GM18873 (cell line): Measurements from ENCODE around the gene BAHCC1.

ENCODE experiments used
- ATAC-seq: cut with Tn5 transposase; IDR thresholded peaks from one replicate; pipeline ENCODE4 v1.9.1; 2021; ENCODE audit warnings: mild to moderate bottlenecking, moderate library complexity, moderate number of reproducible peaks; ENCODE audit not compliant: unreplicated experiment, low FRiP score

The BAHCC1 gene

DNA sequence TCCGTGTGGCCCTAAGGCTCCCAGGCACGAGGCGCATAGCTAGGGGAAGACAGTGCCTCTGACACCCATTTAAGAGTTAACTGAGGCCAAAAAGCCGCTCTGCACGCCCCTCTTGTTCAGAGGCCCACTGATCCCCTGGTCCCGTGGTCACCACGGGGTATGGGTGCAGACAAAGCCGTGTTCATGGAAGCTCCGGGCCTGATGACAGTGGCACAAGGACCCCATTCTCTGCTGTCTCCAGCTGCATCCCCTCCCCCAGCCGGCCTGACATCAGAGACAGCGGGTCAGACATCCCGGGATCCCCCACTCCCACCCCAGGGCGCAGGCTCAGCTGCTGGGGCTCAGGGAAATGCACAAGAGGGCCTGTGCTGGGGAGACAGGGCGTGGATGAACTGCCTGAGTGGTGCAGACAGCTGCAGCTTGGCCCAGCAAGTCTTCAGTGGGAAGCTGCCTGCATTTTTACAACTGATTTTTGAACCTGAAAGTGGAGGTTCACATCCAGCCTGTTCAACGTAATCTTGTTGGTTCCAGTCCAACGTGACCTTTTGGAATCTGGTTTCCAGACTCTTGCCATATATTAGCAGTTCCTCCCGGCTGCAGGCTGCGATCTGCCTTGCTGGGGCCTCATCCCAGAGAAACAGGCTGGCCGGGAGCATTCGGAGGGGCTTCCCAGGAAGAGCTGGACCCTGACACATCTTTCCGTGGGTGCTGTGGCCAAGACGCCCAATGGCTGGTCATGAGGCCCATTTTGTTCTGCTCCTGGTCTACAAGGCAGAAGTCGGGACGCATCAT lies 9.7 kb upstream of the BAHCC1 start:
- ATAC-seq, result no peak

DNA sequence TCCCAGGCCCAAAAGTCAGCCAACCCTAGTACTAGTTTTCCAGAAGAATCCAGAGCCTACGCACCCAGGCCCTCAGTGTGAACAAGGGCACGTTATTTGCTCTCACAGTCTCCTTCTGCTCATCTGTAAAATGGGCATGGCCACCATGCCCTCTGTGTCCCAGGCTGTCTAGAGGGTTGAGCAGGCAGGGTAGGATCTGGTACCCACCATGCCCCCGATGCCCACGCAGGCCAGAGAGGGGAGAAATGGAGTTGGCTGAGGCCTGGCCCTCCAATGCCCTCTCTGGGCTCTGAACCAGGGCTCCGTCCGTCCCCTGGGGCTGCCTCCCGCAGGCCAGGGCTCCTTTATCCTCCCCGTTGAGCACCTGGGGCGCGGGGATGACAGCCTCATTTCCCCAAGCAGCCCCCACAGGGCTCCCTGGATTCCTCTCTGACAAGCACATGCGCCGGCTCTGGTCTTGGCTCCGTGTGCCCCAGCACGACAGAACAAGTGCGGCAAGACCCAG lies 9.1 kb upstream of the BAHCC1 start:
- no peak for ATAC-seq

GRCh38 chr17:81386646-81387099 lies 8.6 kb upstream of the BAHCC1 start:
- ATAC-seq, result no peak

DNA sequence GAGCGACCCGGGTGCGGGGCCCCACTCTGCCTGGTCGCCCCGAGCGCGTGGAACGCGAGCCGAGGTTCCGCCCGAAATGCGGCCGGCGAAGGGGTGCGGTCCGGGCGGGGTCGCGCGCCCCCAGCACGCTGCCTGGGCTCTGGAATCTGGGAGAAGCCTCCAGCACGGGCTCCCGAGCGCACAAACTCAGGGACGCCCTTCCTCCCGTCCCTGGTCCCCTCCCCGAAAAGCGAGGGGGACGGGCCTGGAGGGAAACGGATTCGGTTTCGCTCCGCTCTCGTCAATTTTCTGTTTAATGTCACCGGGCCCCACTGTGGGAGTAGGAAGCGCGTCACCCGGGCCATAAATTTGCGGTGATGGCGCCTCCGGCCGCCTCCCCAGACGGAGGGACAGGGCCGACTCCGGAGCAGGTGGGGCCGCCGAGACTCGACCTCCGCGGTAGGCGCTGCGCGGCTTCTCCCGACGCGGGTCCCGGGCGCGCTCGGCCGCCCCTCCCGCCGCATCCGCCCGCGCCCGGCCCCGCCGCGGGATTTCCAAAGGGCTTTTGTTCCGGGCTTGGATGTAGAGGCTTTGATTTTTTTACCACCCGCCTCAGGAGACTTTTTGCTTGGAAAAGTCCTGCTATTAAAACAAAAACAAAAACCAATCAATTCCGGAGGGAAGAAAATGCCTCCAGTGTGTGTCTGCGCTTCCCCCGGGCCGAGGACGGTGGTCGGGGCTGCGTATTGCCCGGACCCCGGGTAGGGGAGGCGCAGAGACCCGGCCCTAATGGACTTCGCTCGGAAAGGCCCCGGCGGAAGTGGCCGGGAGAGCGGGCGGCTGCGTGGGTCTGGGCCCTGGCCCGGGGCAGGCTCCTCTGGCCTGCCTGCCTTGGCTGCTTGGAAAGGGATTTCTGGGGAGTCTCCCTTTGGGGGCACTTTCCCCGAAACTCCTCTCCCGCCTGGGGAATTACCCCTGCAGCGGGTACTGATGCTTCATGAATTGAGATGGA lies 7.9 kb upstream of the BAHCC1 start:
- no peak for ATAC-seq

GRCh38 chr17:81388091-81388611 lies 7.1 kb upstream of the BAHCC1 start:
- ATAC-seq, result no peak

DNA sequence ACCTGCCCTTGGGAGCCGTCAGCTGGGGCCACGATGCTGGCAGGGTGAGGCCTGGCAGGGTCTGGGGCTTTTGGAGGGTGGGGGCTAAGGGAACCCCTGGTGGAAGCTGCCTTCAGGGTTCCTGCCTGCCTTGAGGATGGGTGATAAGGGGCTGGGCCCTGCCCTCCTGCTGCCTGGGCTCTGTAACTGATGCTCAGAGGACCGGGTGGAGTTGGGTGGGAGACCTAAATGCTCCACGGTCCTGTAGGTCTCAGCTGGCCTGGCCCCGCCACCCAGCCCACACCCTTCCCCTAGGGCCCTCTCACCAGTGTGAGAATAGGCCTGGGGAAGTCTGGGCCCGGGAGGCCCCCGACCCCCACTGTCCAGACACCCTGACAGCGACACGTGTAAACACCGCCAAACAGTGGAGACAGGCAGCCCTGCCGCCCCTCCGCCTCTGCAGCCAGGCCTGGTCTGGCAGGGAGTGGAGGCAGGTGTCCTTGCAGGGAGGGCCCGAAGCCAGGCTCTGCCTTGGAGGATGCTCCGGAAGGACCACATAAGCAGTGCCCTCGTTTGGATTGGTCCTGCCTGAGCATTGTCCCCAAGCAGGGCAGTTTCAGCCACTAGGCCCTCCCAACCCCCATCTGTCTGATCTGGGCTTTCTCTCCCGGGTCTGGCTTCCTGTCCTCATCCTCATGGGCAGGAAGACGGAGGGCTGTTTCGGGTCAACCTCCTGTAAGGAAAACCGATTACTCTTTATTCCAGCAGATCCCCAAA lies 6.5 kb upstream of the BAHCC1 start:
- no peak for ATAC-seq

DNA sequence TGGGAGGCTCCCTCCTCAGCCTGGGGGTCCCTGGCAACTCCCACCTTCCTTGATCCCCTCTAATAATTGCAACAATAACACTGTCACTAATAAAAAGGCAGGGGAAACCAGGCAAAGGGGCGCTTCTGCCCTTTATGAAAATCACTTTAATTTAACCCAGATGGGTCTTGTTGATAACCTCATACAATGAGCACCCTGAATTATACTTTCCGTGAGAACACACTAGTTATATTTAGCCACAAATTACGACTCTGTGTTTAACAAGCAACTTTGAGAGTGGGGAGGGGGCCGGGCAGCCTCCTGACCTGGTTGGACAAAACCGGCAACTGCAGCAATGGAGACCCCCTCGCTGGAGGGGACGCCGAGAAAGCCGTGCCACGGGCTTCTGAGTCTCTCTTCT lies 5.7 kb upstream of the BAHCC1 start:
- ATAC-seq, result no peak

GRCh38 chr17:81390029-81390872 lies 5.0 kb upstream of the BAHCC1 start:
- no peak for ATAC-seq

DNA sequence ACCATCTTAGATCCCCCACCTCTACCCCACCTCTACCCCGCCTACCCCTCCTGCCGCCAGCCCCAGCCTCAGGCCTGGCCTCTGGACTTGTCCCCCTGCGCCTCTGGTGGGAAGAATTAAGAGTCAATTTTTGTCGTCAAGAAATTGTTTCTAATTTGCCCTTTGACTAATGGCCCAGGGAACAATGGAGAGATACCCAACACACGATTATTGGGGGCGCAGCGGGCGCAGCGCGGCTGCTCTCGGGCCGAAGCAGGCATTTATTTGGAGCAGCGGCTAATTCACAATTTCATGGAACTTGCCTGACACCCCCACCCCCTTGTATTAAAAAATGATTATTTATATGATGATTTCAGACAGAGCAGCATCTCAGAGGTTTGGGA lies 4.4 kb upstream of the BAHCC1 start:
- no peak for ATAC-seq

GRCh38 chr17:81391293-81391935 lies 3.8 kb upstream of the BAHCC1 start:
- no peak for ATAC-seq

DNA sequence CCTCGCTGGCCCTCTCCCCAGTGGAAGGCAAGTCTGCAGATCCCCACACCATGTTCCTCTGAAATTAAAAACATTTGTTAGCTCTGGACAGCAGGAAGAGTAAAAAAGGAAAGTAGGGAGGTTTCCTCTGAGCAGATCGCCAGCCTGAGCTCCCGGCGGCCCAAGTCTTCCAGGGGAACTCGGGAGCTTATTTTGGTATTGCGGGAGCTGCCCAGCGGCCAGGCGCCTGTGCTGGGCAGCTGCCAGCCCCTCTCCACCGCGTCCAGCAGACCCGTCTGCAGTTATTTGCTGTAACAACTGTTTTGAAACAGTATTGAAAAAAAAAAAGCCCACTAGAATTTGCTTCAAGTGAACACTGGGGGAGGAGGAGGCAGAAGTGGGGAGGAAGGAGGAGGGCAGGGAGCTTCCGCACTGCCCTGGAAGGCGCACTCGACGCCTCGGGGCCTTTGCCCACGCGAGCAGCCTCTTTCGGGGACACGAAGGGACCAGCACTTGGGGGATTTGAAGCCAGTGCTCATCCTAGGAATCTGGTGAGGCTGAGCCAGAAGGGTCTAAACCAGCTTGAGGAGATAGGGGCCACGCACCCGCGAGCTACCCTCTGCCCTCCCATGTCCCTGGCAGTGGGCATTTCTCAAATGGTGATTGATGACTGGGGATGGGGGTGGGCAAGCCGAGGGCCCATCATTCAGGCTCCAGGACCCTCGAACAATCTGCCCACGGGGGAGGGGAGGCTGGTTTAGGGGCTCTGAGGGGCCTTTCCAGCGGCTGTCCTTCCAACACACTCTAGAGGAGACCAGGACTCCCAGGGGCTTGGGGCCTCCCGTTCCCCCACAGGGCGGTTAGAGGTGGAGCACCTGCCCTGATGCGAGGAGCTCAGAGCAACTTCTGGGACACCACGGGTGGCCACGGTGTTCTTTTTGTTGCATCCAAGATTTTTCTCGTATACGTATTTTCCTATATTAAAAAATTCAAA lies 3.0 kb upstream of the BAHCC1 start:
- no peak for ATAC-seq

DNA sequence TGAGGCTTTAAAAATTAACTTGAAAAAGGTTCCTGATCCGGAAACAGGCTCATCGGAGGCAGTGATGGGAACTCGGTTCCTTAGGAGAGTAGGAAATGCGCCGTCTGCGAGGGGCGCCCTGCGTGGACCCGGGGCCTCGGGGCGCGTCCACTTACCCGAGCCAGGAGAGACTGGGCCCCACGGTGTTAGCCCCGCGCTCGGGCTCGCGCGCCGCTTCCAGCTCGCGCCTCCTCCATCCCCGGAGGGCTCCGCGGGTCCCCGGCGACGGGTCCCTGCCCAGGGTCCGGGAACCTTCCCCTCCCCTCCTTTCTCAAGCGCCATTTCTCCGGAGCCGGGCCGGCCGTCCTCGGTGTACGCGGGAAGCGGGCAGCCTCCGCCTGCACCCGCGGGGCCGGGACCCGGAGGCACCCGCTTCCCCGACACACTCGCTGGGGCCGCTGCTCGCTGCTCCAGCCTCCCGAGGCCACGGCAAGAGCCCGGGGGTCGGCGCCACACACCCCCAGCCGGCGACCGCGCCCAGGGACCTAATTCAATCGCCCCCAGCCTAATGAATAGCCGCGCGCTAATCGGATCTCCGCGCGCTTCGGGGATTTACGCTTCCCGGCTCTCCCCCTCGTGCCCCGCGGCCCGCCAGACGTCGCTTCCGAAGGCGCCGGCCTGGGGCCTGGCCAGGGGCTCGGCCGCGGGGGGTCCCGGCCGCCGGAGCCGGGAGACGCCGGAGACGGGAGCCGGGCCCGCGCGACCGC lies 2.2 kb upstream of the BAHCC1 start:
- no peak for ATAC-seq

GRCh38 chr17:81393684-81394376 lies 1.4 kb upstream of the BAHCC1 start:
- no peak for ATAC-seq

- ATAC-seq, result no peak
Observed at GRCh38 chr17:81394377-81394920, 808 bp upstream of the BAHCC1 start.

DNA sequence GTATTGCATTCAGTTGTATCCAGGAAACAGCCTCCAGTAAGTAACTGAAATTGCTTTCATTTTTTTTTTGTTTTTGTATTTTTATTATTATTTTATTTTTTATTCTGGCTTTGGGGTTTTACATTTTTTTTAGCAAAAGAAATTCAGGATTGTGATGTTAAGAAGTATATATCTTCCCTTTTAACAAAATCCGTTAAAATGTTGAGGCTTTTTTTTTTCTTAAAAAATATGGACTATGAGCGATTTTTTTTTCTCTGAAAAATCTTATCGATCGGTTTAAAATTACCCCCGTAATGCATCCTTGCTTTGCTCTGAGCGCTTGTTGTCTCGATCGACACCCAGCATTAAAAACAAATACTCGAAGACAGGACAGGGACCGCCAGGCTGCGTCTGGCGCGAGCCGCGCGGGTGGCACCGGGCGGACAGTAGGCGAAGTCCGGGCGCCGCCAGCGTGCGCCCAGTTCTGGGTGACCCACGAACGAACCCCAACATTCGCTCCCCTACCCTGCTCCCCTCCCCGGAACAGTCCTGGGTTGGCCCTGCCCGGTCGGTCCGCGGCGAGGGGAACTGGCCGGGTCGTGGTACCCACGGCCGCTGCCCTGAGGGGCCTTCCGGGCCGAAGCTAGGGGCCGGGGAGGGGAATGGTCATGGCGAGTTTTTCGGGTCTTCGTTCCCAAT lies 482 bp downstream of the BAHCC1 start:
- no peak for ATAC-seq

GRCh38 chr17:81396278-81396721 lies 1.0 kb downstream of the BAHCC1 start:
- no peak for ATAC-seq
